Thyroid gland (tissue), 4 donors: ENCODE measurements around the gene ALDH3A1.

Source experiments
- POLR2A ChIP-seq, 2 donors: fragments of 450-650 bp; IDR thresholded peaks; one replicate each; pipeline ENCODE4 v1.6.1; 2017; ENCODE audit warnings: antibody characterized with exemption in 2 of 2, mild to moderate bottlenecking in 2 of 2, moderate library complexity in 1 of 2
- TF ChIP-seq, protein P1 (sequence below), 6 experiments: fragments of 200-600 bp in 3 of 6; fragments of 450-650 bp in 3 of 6; sonication (generic) in 3 of 6; IDR thresholded peaks; one replicate each; pipeline ENCODE4 v1.5.1; 2016 to 2019; ENCODE audit warnings: antibody characterized with exemption in 6 of 6, mild to moderate bottlenecking in 2 of 6, inconsistent platforms in 1 of 6, moderate library complexity in 1 of 6

DNA sequence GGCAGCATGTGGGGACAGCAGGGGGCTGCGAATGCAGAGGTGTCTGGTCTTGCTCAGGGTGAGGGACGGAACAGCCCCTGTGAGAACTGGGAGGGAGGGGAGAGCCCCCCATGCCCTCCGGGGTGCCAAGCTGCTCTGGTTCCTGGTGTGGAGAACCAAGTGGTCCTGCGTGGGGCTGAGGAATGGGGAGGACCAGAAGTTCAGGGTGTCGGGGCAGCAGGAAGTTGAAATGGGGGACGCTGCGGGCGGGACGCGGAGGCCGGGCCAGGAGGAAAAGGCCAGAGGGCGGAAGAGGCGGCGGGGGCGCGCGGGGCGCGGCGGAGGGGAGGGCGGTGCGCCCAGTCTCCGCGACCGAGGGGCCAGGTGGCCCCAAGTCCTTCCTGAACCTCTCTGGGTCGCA lies 3.6 kb downstream of the ALDH3A1 start:
- TF ChIP-seq, protein P1, sequence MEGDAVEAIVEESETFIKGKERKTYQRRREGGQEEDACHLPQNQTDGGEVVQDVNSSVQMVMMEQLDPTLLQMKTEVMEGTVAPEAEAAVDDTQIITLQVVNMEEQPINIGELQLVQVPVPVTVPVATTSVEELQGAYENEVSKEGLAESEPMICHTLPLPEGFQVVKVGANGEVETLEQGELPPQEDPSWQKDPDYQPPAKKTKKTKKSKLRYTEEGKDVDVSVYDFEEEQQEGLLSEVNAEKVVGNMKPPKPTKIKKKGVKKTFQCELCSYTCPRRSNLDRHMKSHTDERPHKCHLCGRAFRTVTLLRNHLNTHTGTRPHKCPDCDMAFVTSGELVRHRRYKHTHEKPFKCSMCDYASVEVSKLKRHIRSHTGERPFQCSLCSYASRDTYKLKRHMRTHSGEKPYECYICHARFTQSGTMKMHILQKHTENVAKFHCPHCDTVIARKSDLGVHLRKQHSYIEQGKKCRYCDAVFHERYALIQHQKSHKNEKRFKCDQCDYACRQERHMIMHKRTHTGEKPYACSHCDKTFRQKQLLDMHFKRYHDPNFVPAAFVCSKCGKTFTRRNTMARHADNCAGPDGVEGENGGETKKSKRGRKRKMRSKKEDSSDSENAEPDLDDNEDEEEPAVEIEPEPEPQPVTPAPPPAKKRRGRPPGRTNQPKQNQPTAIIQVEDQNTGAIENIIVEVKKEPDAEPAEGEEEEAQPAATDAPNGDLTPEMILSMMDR (IDR thresholded peaks at IDR 0.05) = no peak
- no peak for TF ChIP-seq POLR2A (IDR thresholded peaks at IDR 0.05)
